Neural cell (in vitro differentiated cells): ENCODE data around the gene UCKL1. TPM values are rescaled to one million over a fixed set of nuclear protein-coding genes. Genes with fewer than 3 reads are reported as not detected.

Experiments
- H2AFZ ChIP-seq: fragments of 200-600, 300-800 bp; sonication (generic), shearing (Covaris generic); 2 replicates; pipeline ENCODE4 v1.6.0; 2014; ENCODE audit warnings: low read depth, mild to moderate bottlenecking, antibody characterized with exemption, low read length, moderate library complexity
- H3F3A ChIP-seq: fragments of 200-600 bp; shearing (Covaris generic); 2 replicates; pipeline ENCODE4 v1.6.1; 2016; ENCODE audit warnings: mild to moderate bottlenecking, moderate library complexity, mixed read lengths, antibody characterized with exemption, low read length; ENCODE audit not compliant: insufficient read depth, poor library complexity, severe bottlenecking
- H3K27ac ChIP-seq: fragments of 200-600, 300-800 bp; sonication (generic), shearing (Covaris generic); 2 replicates; pipeline ENCODE4 v1.5.1; 2014; ENCODE audit warnings: mild to moderate bottlenecking, low read length, moderate library complexity
- H3K27me3 ChIP-seq: fragments of 300-800, 200-600 bp; sonication (generic), shearing (Covaris generic); 2 replicates; pipeline ENCODE4 v1.6.0; 2014; ENCODE audit warnings: mild to moderate bottlenecking, low read depth, low read length, moderate library complexity; ENCODE audit not compliant: insufficient read depth
- H3K36me3 ChIP-seq: fragments of 300-800, 200-600 bp; sonication (generic), shearing (Covaris generic); 2 replicates; pipeline ENCODE4 v1.5.1; 2014; ENCODE audit warnings: mild to moderate bottlenecking, antibody characterized with exemption, low read length, moderate library complexity; ENCODE audit not compliant: insufficient read depth
- H3K4me2 ChIP-seq: fragments of 300-800, 200-600 bp; sonication (generic), shearing (Covaris generic); 2 replicates; pipeline ENCODE4 v1.6.0; 2014; ENCODE audit warnings: mild to moderate bottlenecking, low read length
- H3K4me3 ChIP-seq: fragments of 300-800, 200-600 bp; sonication (generic), shearing (Covaris generic); 2 replicates; pipeline ENCODE4 v1.5.1; 2014; ENCODE audit warnings: mild to moderate bottlenecking, low read length, moderate library complexity
- H3K79me2 ChIP-seq: fragments of 200-600 bp; shearing (Covaris generic); replicated peaks from 2 replicates; pipeline ENCODE4 v1.6.0; 2014; ENCODE audit warnings: mild to moderate bottlenecking, low read length, moderate library complexity; ENCODE audit not compliant: insufficient read depth
- H3K9ac ChIP-seq: fragments of 300-800, 200-600 bp; sonication (generic), shearing (Covaris generic); 2 replicates; pipeline ENCODE4 v1.6.1; 2016; ENCODE audit warnings: mild to moderate bottlenecking, low read length, mixed read lengths
- H3K9me2 ChIP-seq: fragments of 200-600 bp; shearing (Covaris generic); 2 replicates; pipeline ENCODE4 v1.6.1; 2016; ENCODE audit warnings: mild to moderate bottlenecking, low read length, mixed read lengths; ENCODE audit not compliant: insufficient read depth
- H3K9me3 ChIP-seq: fragments of 200-600, 300-800 bp; sonication (generic), shearing (Covaris generic); 2 replicates; pipeline ENCODE4 v1.6.1; 2016; ENCODE audit warnings: mild to moderate bottlenecking, mixed run types, low read length, moderate library complexity, mixed read lengths
- H4K20me1 ChIP-seq: fragments of 200-600 bp; shearing (Covaris generic); 2 replicates; pipeline ENCODE4 v1.6.1; 2016; ENCODE audit warnings: mild to moderate bottlenecking, mixed run types; ENCODE audit not compliant: insufficient read depth
- CTCF ChIP-seq: fragments of 450-650 bp; IDR thresholded peaks from 2 replicates; pipeline ENCODE4 v1.5.1; 2014; ENCODE audit warnings: antibody characterized with exemption, mild to moderate bottlenecking, moderate library complexity; ENCODE audit not compliant: poor library complexity, severe bottlenecking
- EP300 ChIP-seq: fragments of 450-650 bp; conservative IDR thresholded peaks from 2 replicates; pipeline ENCODE4 v1.6.1; 2014; ENCODE audit warnings: antibody characterized with exemption, mild to moderate bottlenecking, moderate library complexity; ENCODE audit not compliant: poor library complexity, severe bottlenecking
- EZH2 ChIP-seq: fragments of 200-600, 300-800 bp; shearing (Covaris generic), sonication (generic); IDR thresholded peaks from 2 replicates; pipeline ENCODE4 v1.6.1; 2014; ENCODE audit warnings: antibody characterized with exemption, low read length, borderline replicate concordance, mild to moderate bottlenecking; ENCODE audit not compliant: insufficient read depth, poor library complexity, severe bottlenecking
- MXI1 ChIP-seq: fragments of 450-650 bp; conservative IDR thresholded peaks from 2 replicates; pipeline ENCODE4 v1.6.1; 2014; ENCODE audit warnings: antibody characterized with exemption, mild to moderate bottlenecking; ENCODE audit not compliant: poor library complexity, severe bottlenecking
- POLR2AphosphoS5 ChIP-seq: IDR thresholded peaks from 2 replicates; pipeline ENCODE4 v1.6.1; 2012
- RAD21 ChIP-seq: fragments of 450-650 bp; conservative IDR thresholded peaks from 2 replicates; pipeline ENCODE4 v1.6.1; 2014; ENCODE audit warnings: antibody characterized with exemption, mild to moderate bottlenecking, moderate library complexity
- REST ChIP-seq: IDR thresholded peaks from 2 replicates; pipeline ENCODE4 v1.6.1; 2012; ENCODE audit warnings: borderline replicate concordance
- SMC3 ChIP-seq: fragments of 450-650 bp; conservative IDR thresholded peaks from 2 replicates; pipeline ENCODE4 v1.6.1; 2014; ENCODE audit warnings: antibody characterized with exemption, mild to moderate bottlenecking, moderate library complexity; ENCODE audit not compliant: poor library complexity
- TAF1 ChIP-seq: IDR thresholded peaks from 2 replicates; pipeline ENCODE4 v1.6.1; 2012; ENCODE audit warnings: low read depth
- polyA plus RNA-seq: library from polyadenylated mRNA; depleted of rRNA; stranded (reverse); fragments of >200 nt; gene quantifications from 2 replicates; pipeline ENCODE4 v1.2.3, GENCODE V29; 2014

UCKL1 gene
- polyA plus RNA-seq, 1 donor from 2014 or later: 58.9 TPM

GRCh38 chr20:63952769-63953168, 3.4 kb downstream of the UCKL1 start:
- H2AFZ ChIP-seq: no peak overlapping the region
- no peaks in the 10 kb centered on the region for H3K27me3 ChIP-seq
- no peak overlapping the region for H3K4me2 ChIP-seq
- no peaks in the 10 kb centered on the region for H3K9me2 ChIP-seq
- no peaks in the 10 kb centered on the region for H3F3A ChIP-seq
- no peak for TF ChIP-seq TAF1
- TF ChIP-seq REST: no peak
- TF ChIP-seq SMC3: no peak
- no peak for TF ChIP-seq MXI1
- no peak for TF ChIP-seq EZH2
- no peak for TF ChIP-seq EP300
- TF ChIP-seq RAD21: no peak
- no peak for TF ChIP-seq POLR2AphosphoS5
- TF ChIP-seq CTCF: no peak
- H3K9me3 ChIP-seq: no peaks in the 10 kb centered on the region
- H3K4me3 ChIP-seq: no peak overlapping the region
- no peaks in the 10 kb centered on the region for H4K20me1 ChIP-seq
- H3K36me3 ChIP-seq: no peaks in the 10 kb centered on the region
- no peak overlapping the region for H3K27ac ChIP-seq
- H3K79me2 ChIP-seq: peaks cover 56% of the 10 kb centered on the region
- H3K9ac ChIP-seq: peak overlapping the region; percentile 20

- no peak overlapping the region for H3K4me3 ChIP-seq
- no peaks in the 10 kb centered on the region for H3K36me3 ChIP-seq
- no peaks in the 10 kb centered on the region for H3K9me2 ChIP-seq
- no peak overlapping the region for H3K27ac ChIP-seq
- no peak overlapping the region for H3K4me2 ChIP-seq
- H3K27me3 ChIP-seq: no peaks in the 10 kb centered on the region
- peak overlapping the region; percentile 20 for H3K9ac ChIP-seq
- TF ChIP-seq CTCF: no peak
- no peak for TF ChIP-seq MXI1
- TF ChIP-seq EZH2: no peak
- no peak for TF ChIP-seq EP300
- no peak for TF ChIP-seq POLR2AphosphoS5
- no peak for TF ChIP-seq REST
- TF ChIP-seq RAD21: no peak
- no peak for TF ChIP-seq SMC3
- no peak for TF ChIP-seq TAF1
- H4K20me1 ChIP-seq: no peaks in the 10 kb centered on the region
- no peaks in the 10 kb centered on the region for H3K9me3 ChIP-seq
- H3F3A ChIP-seq: no peaks in the 10 kb centered on the region
- H2AFZ ChIP-seq: no peak overlapping the region
- peaks cover 62% of the 10 kb centered on the region for H3K79me2 ChIP-seq
Measured at GRCh38 chr20:63952210-63952535, 4.0 kb downstream of the UCKL1 start.
